Mesenchymal stem cell (in vitro differentiated cells and primary cell): ENCODE data around the gene RABEPK.

Experiments used
- DNase-seq: peaks from one replicate; pipeline ENCODE4 v3.0.0-alpha.2; 2013
- H2AFZ ChIP-seq: one replicate; pipeline ENCODE4 v1.6.1; 2013; ENCODE audit warnings: low read depth, mild to moderate bottlenecking, control low read depth, inconsistent platforms, low read length, moderate library complexity
- H2AK5ac ChIP-seq: 2 replicates; pipeline ENCODE4 v1.6.1; 2013; ENCODE audit warnings: low read length, moderate library complexity, mild to moderate bottlenecking, inconsistent platforms; ENCODE audit not compliant: severe bottlenecking
- H2BK120ac ChIP-seq: one replicate; pipeline ENCODE4 v1.6.1; 2013; ENCODE audit warnings: low read depth, mild to moderate bottlenecking, inconsistent platforms, low read length, moderate library complexity
- H2BK12ac ChIP-seq, 2 experiments: one replicate each; pipeline ENCODE4 v1.6.1; 2013; ENCODE audit warnings: inconsistent platforms in 2 of 2, low read length in 2 of 2, mild to moderate bottlenecking in 2 of 2, moderate library complexity in 2 of 2, control low read depth in 1 of 2
- H2BK15ac ChIP-seq: one replicate; pipeline ENCODE4 v1.6.1; 2013; ENCODE audit warnings: mild to moderate bottlenecking, low read depth, inconsistent platforms; ENCODE audit not compliant: poor library complexity, severe bottlenecking
- H2BK5ac ChIP-seq: 2 replicates; pipeline ENCODE4 v1.6.1; 2013; ENCODE audit warnings: low read depth, mild to moderate bottlenecking, low read length, control low read depth, inconsistent platforms; ENCODE audit not compliant: poor library complexity, severe bottlenecking
- H3K14ac ChIP-seq, 2 experiments: one replicate each; pipeline ENCODE4 v1.6.1; 2013; ENCODE audit warnings: inconsistent platforms in 2 of 2, low read length in 2 of 2, control low read depth in 1 of 2, mild to moderate bottlenecking in 1 of 2, moderate library complexity in 1 of 2
- H3K18ac ChIP-seq, 2 experiments: one replicate each; pipeline ENCODE4 v1.6.1; 2013; ENCODE audit warnings: inconsistent platforms in 2 of 2, low read length in 2 of 2, control low read depth in 1 of 2, low read depth in 1 of 2, mild to moderate bottlenecking in 1 of 2
- H3K23ac ChIP-seq, 2 experiments: one replicate each; pipeline ENCODE4 v1.6.1; 2013; ENCODE audit warnings: inconsistent platforms in 2 of 2, low read length in 2 of 2, mild to moderate bottlenecking in 2 of 2, moderate library complexity in 2 of 2, control low read depth in 1 of 2
- H3K27ac ChIP-seq: 2 replicates; pipeline ENCODE4 v1.5.1; 2013; ENCODE audit warnings: mild to moderate bottlenecking, moderate library complexity, low read length, control low read depth, inconsistent platforms; ENCODE audit not compliant: poor library complexity, severe bottlenecking
- H3K27me3 ChIP-seq, 2 experiments: 2 replicates each; pipeline versions ENCODE4 v1.6.1 to v1.7.0; 2013; ENCODE audit warnings: low read length in 2 of 2, mild to moderate bottlenecking in 2 of 2, moderate library complexity in 2 of 2, control low read depth in 1 of 2, inconsistent platforms in 1 of 2; ENCODE audit not compliant: control insufficient read depth in 1 of 2, insufficient read depth in 1 of 2
- H3K36me3 ChIP-seq, 2 experiments: 2 replicates each; pipeline versions ENCODE4 v1.6.1 to v1.7.0; 2013; ENCODE audit warnings: low read length in 2 of 2, control low read depth in 1 of 2, inconsistent platforms in 1 of 2, low read depth in 1 of 2, mild to moderate bottlenecking in 1 of 2; ENCODE audit not compliant: insufficient read depth in 2 of 2, control insufficient read depth in 1 of 2
- H3K4ac ChIP-seq, 2 experiments: one replicate each; pipeline ENCODE4 v1.6.1; 2013; ENCODE audit warnings: inconsistent platforms in 2 of 2, low read length in 2 of 2, mild to moderate bottlenecking in 2 of 2, moderate library complexity in 2 of 2, control low read depth in 1 of 2, low read depth in 1 of 2
- H3K4me1 ChIP-seq: 2 replicates; pipeline ENCODE4 v1.6.1; 2013; ENCODE audit warnings: low read depth, low read length, control low read depth; ENCODE audit not compliant: control insufficient read depth, insufficient read depth
- H3K4me2 ChIP-seq: 2 replicates; pipeline ENCODE4 v1.6.1; 2013; ENCODE audit warnings: low read length, mild to moderate bottlenecking, inconsistent platforms; ENCODE audit not compliant: poor library complexity, severe bottlenecking
- H3K4me3 ChIP-seq, 2 experiments: 2 replicates each; pipeline versions ENCODE4 v1.5.1 to v1.7.0; 2013; ENCODE audit warnings: low read length in 2 of 2, mild to moderate bottlenecking in 2 of 2, control low read depth in 1 of 2, low read depth in 1 of 2; ENCODE audit not compliant: insufficient read depth in 1 of 2
- H3K79me1 ChIP-seq: replicated peaks from 2 replicates; pipeline ENCODE4 v1.6.1; 2013; ENCODE audit warnings: mild to moderate bottlenecking, control low read depth, low read length, inconsistent platforms; ENCODE audit not compliant: poor library complexity, severe bottlenecking
- H3K9ac ChIP-seq: 2 replicates; pipeline ENCODE4 v1.7.0; 2013; ENCODE audit warnings: mild to moderate bottlenecking, low read length, moderate library complexity
- H3K9me3 ChIP-seq: 2 replicates; pipeline ENCODE4 v1.7.0; 2013; ENCODE audit warnings: mild to moderate bottlenecking, low read length; ENCODE audit not compliant: control insufficient read depth
- H4K8ac ChIP-seq: one replicate; pipeline ENCODE4 v1.6.1; 2013; ENCODE audit warnings: inconsistent platforms, mild to moderate bottlenecking, low read length, moderate library complexity
- H4K91ac ChIP-seq: one replicate; pipeline ENCODE4 v1.6.1; 2013; ENCODE audit warnings: mild to moderate bottlenecking, low read length, inconsistent platforms
- WGBS: methylation state at CpG from one replicate; pipeline ENCODE4 v1.1.7; 2013; ENCODE audit warnings: mixed read lengths; 5-methylcytosine and 5-hydroxymethylcytosine counted together

The RABEPK gene

GRCh38 chr9:125241863-125242739 is 41.8 kb downstream of the RABEPK start:
- Histone ChIP-seq H3K9me3 (no peaks in the 10 kb centered on the region), H2BK5ac (peak overlapping the region; percentile 3), H3K27me3 (no peaks in the 10 kb centered on the region), H3K4me1 (peaks cover 5% of the 10 kb centered on the region), H3K4me3 (peak overlapping the region; percentile 61 to 97), H3K4ac (peak overlapping the region; percentile 93 to 96), H4K8ac (peak overlapping the region; percentile 99), H2AK5ac (peak overlapping the region; percentile 78), H3K14ac (peak overlapping the region in 1 of 2 experiments; percentile 94), H2AFZ (peak overlapping the region; percentile 15), H2BK120ac (peak overlapping the region; percentile 80), H2BK12ac (peak overlapping the region; percentile 7 to 33), H4K91ac (peak overlapping the region; percentile 91), H3K4me2 (peak overlapping the region; percentile 52), H3K9ac (peak overlapping the region; percentile 99), H3K36me3 (peaks cover 13 to 35% of the 10 kb centered on the region in 2 experiments), H3K79me1 (no peaks in the 10 kb centered on the region), H3K23ac (peak overlapping the region; percentile 56 to 83), H3K18ac (peak overlapping the region; percentile 63 to 93), H2BK15ac (peak overlapping the region; percentile 29), H3K27ac (peak overlapping the region; percentile 87)
- no peak for DNase-seq
- WGBS: 32% methylated on average over 27 of the region's 27 CpGs

GRCh38 chr9:125243792-125244260 is 43.5 kb downstream of the RABEPK start:
- H2BK120ac ChIP-seq: no peak overlapping the region
- peak overlapping the region in 1 of 2 experiments; percentile 34 for H3K18ac ChIP-seq
- H3K9ac ChIP-seq: peak overlapping the region; percentile 70
- no peak overlapping the region for H3K23ac ChIP-seq
- H4K8ac ChIP-seq: no peak overlapping the region
- H3K4ac ChIP-seq: no peak overlapping the region
- peaks cover 4 to 17% of the 10 kb centered on the region in 2 experiments for H3K36me3 ChIP-seq
- WGBS: 98% methylated on average over 14 of the region's 15 CpGs
- H2AFZ ChIP-seq: no peak overlapping the region
- no peak overlapping the region for H4K91ac ChIP-seq
- H2BK5ac ChIP-seq: peak overlapping the region; percentile 44
- no peaks in the 10 kb centered on the region for H3K9me3 ChIP-seq
- no peak overlapping the region for H3K14ac ChIP-seq
- H3K4me1 ChIP-seq: peaks cover 1% of the 10 kb centered on the region
- H2AK5ac ChIP-seq: no peak overlapping the region
- H3K4me3 ChIP-seq: no peak overlapping the region
- H2BK12ac ChIP-seq: no peak overlapping the region
- no peak overlapping the region for H3K27ac ChIP-seq
- H3K4me2 ChIP-seq: no peak overlapping the region
- H3K27me3 ChIP-seq: no peaks in the 10 kb centered on the region
- no peak overlapping the region for H2BK15ac ChIP-seq
- no peaks in the 10 kb centered on the region for H3K79me1 ChIP-seq
- DNase-seq: no peak

GRCh38 chr9:125246261-125246667 is 45.9 kb downstream of the RABEPK start:
- Histone ChIP-seq H2BK120ac (no peak overlapping the region), H3K4ac (no peak overlapping the region), H3K14ac (no peak overlapping the region), H3K27ac (no peak overlapping the region), H3K23ac (no peak overlapping the region), H2AFZ (no peak overlapping the region), H2BK5ac (no peak overlapping the region), H3K9me3 (no peaks in the 10 kb centered on the region), H4K8ac (no peak overlapping the region), H2BK12ac (no peak overlapping the region), H3K4me1 (peaks cover 1% of the 10 kb centered on the region), H2BK15ac (no peak overlapping the region), H3K27me3 (no peaks in the 10 kb centered on the region), H3K36me3 (no peaks in the 10 kb centered on the region), H2AK5ac (no peak overlapping the region), H3K4me3 (no peak overlapping the region), H3K18ac (no peak overlapping the region), H3K79me1 (no peaks in the 10 kb centered on the region), H3K9ac (no peak overlapping the region), H4K91ac (no peak overlapping the region), H3K4me2 (no peak overlapping the region)
- DNase-seq: no peak
- WGBS: 92% methylated on average over 6 of the region's 6 CpGs

GRCh38 chr9:125254231-125254630 is 53.9 kb downstream of the RABEPK start:
- no peak overlapping the region for H4K91ac ChIP-seq
- no peak overlapping the region for H2AK5ac ChIP-seq
- no peaks in the 10 kb centered on the region for H3K27me3 ChIP-seq
- no peak overlapping the region for H3K14ac ChIP-seq
- H3K79me1 ChIP-seq: no peaks in the 10 kb centered on the region
- H3K9ac ChIP-seq: no peak overlapping the region
- no peak overlapping the region for H3K18ac ChIP-seq
- no peak overlapping the region for H2BK120ac ChIP-seq
- H4K8ac ChIP-seq: no peak overlapping the region
- H2BK5ac ChIP-seq: no peak overlapping the region
- DNase-seq: no peak
- no peak overlapping the region for H3K4me3 ChIP-seq
- no peaks in the 10 kb centered on the region for H3K9me3 ChIP-seq
- H2BK12ac ChIP-seq: no peak overlapping the region
- no peaks in the 10 kb centered on the region for H3K36me3 ChIP-seq
- no peak overlapping the region for H3K4ac ChIP-seq
- H2AFZ ChIP-seq: no peak overlapping the region
- no peak overlapping the region for H3K4me2 ChIP-seq
- H3K23ac ChIP-seq: no peak overlapping the region
- no peaks in the 10 kb centered on the region for H3K4me1 ChIP-seq
- no peak overlapping the region for H2BK15ac ChIP-seq
- no peak overlapping the region for H3K27ac ChIP-seq
